ENCODE measurements around the gene LTBP4.

- TF ChIP-seq REST (IDR thresholded peaks at IDR 0.05; ENCODE audit: low read depth, low read length) (no peak), CTCF (IDR thresholded peaks at IDR 0.05) (no peak)
- TF ChIP-seq, protein P1, sequence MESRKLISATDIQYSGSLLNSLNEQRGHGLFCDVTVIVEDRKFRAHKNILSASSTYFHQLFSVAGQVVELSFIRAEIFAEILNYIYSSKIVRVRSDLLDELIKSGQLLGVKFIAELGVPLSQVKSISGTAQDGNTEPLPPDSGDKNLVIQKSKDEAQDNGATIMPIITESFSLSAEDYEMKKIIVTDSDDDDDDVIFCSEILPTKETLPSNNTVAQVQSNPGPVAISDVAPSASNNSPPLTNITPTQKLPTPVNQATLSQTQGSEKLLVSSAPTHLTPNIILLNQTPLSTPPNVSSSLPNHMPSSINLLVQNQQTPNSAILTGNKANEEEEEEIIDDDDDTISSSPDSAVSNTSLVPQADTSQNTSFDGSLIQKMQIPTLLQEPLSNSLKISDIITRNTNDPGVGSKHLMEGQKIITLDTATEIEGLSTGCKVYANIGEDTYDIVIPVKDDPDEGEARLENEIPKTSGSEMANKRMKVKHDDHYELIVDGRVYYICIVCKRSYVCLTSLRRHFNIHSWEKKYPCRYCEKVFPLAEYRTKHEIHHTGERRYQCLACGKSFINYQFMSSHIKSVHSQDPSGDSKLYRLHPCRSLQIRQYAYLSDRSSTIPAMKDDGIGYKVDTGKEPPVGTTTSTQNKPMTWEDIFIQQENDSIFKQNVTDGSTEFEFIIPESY (IDR thresholded peaks at IDR 0.05; ENCODE audit: borderline replicate concordance, low read depth), result no peak
Measured at GRCh38 chr19:40583283-40583682, 17.9 kb upstream of the LTBP4 start.
